ENCODE results near the gene ZFP64.

ZFP64 gene

GRCh38 chr20:52207020-52207810 lies 15.6 kb upstream of the ZFP64 start:
- no peak for DNase-seq (ENCODE audit: low read depth)
- no peak for TF ChIP-seq MYC (IDR thresholded peaks at IDR 0.05; ENCODE audit: low read depth, low read length)
- TF ChIP-seq CTCF (IDR thresholded peaks at IDR 0.05; ENCODE audit: low read depth, low read length): no peak
- no peak for TF ChIP-seq MAX (IDR thresholded peaks at IDR 0.05; ENCODE audit: low read depth, low read length)
- no peak for TF ChIP-seq POLR2A (IDR thresholded peaks at IDR 0.05; ENCODE audit: extremely low read depth, insufficient read length)
- H3K4me3 ChIP-seq (ENCODE audit: low read depth, low read length): no peak overlapping the region

- TF ChIP-seq MYC (IDR thresholded peaks at IDR 0.05; ENCODE audit: low read depth, low read length) (no peak), MAX (IDR thresholded peaks at IDR 0.05; ENCODE audit: low read depth, low read length) (no peak), CTCF (IDR thresholded peaks at IDR 0.05; ENCODE audit: low read depth, low read length) (no peak), POLR2A (IDR thresholded peaks at IDR 0.05; ENCODE audit: extremely low read depth, insufficient read length) (no peak)
- peak; percentile 20 for DNase-seq (ENCODE audit: low read depth)
- no peak overlapping the region for H3K4me3 ChIP-seq (ENCODE audit: low read depth, low read length)
Measured at GRCh38 chr20:52204136-52204535, 12.6 kb upstream of the ZFP64 start.

- TF ChIP-seq POLR2A (IDR thresholded peaks at IDR 0.05; ENCODE audit: extremely low read depth, insufficient read length) (no peak), MYC (IDR thresholded peaks at IDR 0.05; ENCODE audit: low read depth, low read length) (no peak), CTCF (IDR thresholded peaks at IDR 0.05; ENCODE audit: low read depth, low read length) (no peak), MAX (IDR thresholded peaks at IDR 0.05; ENCODE audit: low read depth, low read length) (no peak)
- DNase-seq (ENCODE audit: low read depth): no peak
- no peak overlapping the region for H3K4me3 ChIP-seq (ENCODE audit: low read depth, low read length)
Measured at GRCh38 chr20:52201395-52201794, 9.8 kb upstream of the ZFP64 start.

GRCh38 chr20:52200870-52201269 lies 9.3 kb upstream of the ZFP64 start:
- TF ChIP-seq CTCF (IDR thresholded peaks at IDR 0.05; ENCODE audit: low read depth, low read length) (no peak), MAX (IDR thresholded peaks at IDR 0.05; ENCODE audit: low read depth, low read length) (no peak), POLR2A (IDR thresholded peaks at IDR 0.05; ENCODE audit: extremely low read depth, insufficient read length) (no peak), MYC (IDR thresholded peaks at IDR 0.05; ENCODE audit: low read depth, low read length) (no peak)
- H3K4me3 ChIP-seq (ENCODE audit: low read depth, low read length): no peak overlapping the region
- no peak for DNase-seq (ENCODE audit: low read depth)

GRCh38 chr20:52196845-52197244 lies 5.3 kb upstream of the ZFP64 start:
- DNase-seq (ENCODE audit: low read depth): no peak
- H3K4me3 ChIP-seq (ENCODE audit: low read depth, low read length): no peak overlapping the region

GRCh38 chr20:52193886-52194545 lies 2.4 kb upstream of the ZFP64 start:
- no peak overlapping the region for H3K4me3 ChIP-seq (ENCODE audit: low read depth, low read length)
- no peak for TF ChIP-seq POLR2A (IDR thresholded peaks at IDR 0.05; ENCODE audit: extremely low read depth, insufficient read length)
- no peak for TF ChIP-seq MYC (IDR thresholded peaks at IDR 0.05; ENCODE audit: low read depth, low read length)
- no peak for TF ChIP-seq CTCF (IDR thresholded peaks at IDR 0.05; ENCODE audit: low read depth, low read length)
- TF ChIP-seq MAX (IDR thresholded peaks at IDR 0.05; ENCODE audit: low read depth, low read length): no peak
- no peak for DNase-seq (ENCODE audit: low read depth)

More at GRCh38 chr20:52196845-52197244, 5.3 kb upstream of the ZFP64 start:
- TF ChIP-seq MYC (IDR thresholded peaks at IDR 0.05; ENCODE audit: low read depth, low read length) (no peak), POLR2A (IDR thresholded peaks at IDR 0.05; ENCODE audit: extremely low read depth, insufficient read length) (no peak)
